GM12878 (cell line): ENCODE data around the gene PAX7. TPM values are rescaled to one million over a fixed set of nuclear protein-coding genes. Genes with fewer than 3 reads are reported as not detected.

Source experiments
- MYC ChIP-seq: IDR thresholded peaks from 2 replicates; pipeline ENCODE4 v1.6.1; 2011; ENCODE audit warnings: mild to moderate bottlenecking, low read length, moderate library complexity, inconsistent platforms; ENCODE audit not compliant: insufficient read depth, insufficient replicate concordance, insufficient read length, severe bottlenecking
- NR2C1 ChIP-seq: fragments of 450-650 bp; IDR thresholded peaks from 2 replicates; pipeline ENCODE4 v1.6.1; 2017; ENCODE audit warnings: antibody characterized with exemption, mild to moderate bottlenecking, moderate library complexity
- SMC3 ChIP-seq: IDR thresholded peaks from 2 replicates; pipeline ENCODE4 v1.6.1; 2011; ENCODE audit warnings: low read length, improper control_type of control experiment, borderline replicate concordance
- STAT1 ChIP-seq: fragments of 450-650 bp; conservative IDR thresholded peaks from 2 replicates; pipeline ENCODE4 v1.6.1; 2014; ENCODE audit warnings: antibody characterized with exemption, mild to moderate bottlenecking
- SUPT20H ChIP-seq: IDR thresholded peaks from 2 replicates; pipeline ENCODE4 v1.6.1; 2011; ENCODE audit warnings: low read depth, mild to moderate bottlenecking, low read length, moderate library complexity, borderline replicate concordance; ENCODE audit not compliant: control insufficient read depth
- polyA plus RNA-seq, 11 experiments: library from polyadenylated mRNA; depleted of rRNA in 4 of 11; unstranded in 6 of 11; stranded (reverse) in 5 of 11; fragments of >200 nt; fragmentation: Nextera tagmentation in 4 of 11; fragmentation: Illumina TruSeq in 1 of 11; extraction: Ambion mirVana in 4 of 11; extraction: Trizol in 1 of 11; gene quantifications; 1 replicate in 1 of 11; 2 replicates in 10 of 11; pipeline versions ENCODE4 v1.2.1 to v1.2.3, GENCODE V29; 2011 to 2016; ENCODE audit warnings: inconsistent platforms in 2 of 11, missing spikeins in 2 of 11, low read depth in 1 of 11
- total RNA-seq, 4 experiments: library from RNA; depleted of rRNA in 3 of 4; stranded (reverse); fragments of >200 nt in 3 of 4; fragmentation: Illumina TruSeq in 1 of 4; extraction: Trizol in 1 of 4; gene quantifications; 2 replicates each; pipeline versions ENCODE4 v1.2.1 to v1.2.3, GENCODE V29; 2013 to 2021
- TF ChIP-seq, protein P1 (sequence below): fragments of 450-650 bp; IDR thresholded peaks from 2 replicates; pipeline ENCODE4 v1.6.1; 2016; ENCODE audit warnings: mild to moderate bottlenecking, moderate library complexity, borderline replicate concordance
- TF ChIP-seq, protein P2 (sequence below): fragments of 450-650 bp; IDR thresholded peaks from 2 replicates; pipeline ENCODE4 v1.6.1; 2017; ENCODE audit warnings: mild to moderate bottlenecking, moderate library complexity

The PAX7 gene
- total and polyA plus RNA-seq, 10 of the 15 experiments (the other 5 are each of a cell fraction or from before 2014, with no cell fraction given) = not detected

DNA sequence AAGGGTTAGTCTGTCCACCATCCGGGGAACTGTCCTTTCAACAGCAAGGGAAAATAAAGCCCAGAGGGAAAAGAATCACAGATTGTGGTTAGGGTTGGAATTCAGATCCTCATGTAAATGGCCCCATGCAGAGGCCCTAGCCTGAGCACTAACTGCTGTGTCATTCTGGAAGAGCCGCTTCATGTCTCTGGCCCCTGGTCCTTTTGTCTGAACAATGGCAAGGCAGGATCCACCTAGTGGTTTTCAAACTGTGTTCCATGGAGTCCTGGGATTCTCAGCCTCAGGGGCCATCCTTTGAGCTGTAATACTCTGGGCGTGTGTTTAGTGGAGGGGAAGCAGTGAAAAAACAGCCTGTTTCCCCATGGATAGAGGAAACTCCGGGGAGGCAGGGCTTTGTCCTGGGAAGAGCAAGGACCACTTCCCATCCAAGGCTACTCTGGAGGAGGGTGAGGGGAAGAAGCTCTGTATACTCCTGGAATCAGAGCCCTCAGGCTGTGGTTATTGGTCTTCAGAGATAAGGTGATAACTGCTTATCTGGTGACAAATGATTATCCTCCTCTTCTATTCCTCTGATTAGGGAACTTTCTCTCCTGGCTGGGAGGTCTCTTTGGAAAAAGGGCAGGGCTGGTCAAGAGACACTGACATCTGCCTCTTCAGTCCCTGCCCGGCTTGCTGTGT lies 19.2 kb downstream of the PAX7 start (continued):
- TF ChIP-seq, protein P1, sequence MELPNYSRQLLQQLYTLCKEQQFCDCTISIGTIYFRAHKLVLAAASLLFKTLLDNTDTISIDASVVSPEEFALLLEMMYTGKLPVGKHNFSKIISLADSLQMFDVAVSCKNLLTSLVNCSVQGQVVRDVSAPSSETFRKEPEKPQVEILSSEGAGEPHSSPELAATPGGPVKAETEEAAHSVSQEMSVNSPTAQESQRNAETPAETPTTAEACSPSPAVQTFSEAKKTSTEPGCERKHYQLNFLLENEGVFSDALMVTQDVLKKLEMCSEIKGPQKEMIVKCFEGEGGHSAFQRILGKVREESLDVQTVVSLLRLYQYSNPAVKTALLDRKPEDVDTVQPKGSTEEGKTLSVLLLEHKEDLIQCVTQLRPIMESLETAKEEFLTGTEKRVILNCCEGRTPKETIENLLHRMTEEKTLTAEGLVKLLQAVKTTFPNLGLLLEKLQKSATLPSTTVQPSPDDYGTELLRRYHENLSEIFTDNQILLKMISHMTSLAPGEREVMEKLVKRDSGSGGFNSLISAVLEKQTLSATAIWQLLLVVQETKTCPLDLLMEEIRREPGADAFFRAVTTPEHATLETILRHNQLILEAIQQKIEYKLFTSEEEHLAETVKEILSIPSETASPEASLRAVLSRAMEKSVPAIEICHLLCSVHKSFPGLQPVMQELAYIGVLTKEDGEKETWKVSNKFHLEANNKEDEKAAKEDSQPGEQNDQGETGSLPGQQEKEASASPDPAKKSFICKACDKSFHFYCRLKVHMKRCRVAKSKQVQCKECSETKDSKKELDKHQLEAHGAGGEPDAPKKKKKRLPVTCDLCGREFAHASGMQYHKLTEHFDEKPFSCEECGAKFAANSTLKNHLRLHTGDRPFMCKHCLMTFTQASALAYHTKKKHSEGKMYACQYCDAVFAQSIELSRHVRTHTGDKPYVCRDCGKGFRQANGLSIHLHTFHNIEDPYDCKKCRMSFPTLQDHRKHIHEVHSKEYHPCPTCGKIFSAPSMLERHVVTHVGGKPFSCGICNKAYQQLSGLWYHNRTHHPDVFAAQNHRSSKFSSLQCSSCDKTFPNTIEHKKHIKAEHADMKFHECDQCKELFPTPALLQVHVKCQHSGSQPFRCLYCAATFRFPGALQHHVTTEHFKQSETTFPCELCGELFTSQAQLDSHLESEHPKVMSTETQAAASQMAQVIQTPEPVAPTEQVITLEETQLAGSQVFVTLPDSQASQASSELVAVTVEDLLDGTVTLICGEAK = no peak
- TF ChIP-seq NR2C1 (no peak), MYC (no peak), SUPT20H (no peak), SMC3 (no peak), STAT1 (no peak)
- TF ChIP-seq, protein P2, sequence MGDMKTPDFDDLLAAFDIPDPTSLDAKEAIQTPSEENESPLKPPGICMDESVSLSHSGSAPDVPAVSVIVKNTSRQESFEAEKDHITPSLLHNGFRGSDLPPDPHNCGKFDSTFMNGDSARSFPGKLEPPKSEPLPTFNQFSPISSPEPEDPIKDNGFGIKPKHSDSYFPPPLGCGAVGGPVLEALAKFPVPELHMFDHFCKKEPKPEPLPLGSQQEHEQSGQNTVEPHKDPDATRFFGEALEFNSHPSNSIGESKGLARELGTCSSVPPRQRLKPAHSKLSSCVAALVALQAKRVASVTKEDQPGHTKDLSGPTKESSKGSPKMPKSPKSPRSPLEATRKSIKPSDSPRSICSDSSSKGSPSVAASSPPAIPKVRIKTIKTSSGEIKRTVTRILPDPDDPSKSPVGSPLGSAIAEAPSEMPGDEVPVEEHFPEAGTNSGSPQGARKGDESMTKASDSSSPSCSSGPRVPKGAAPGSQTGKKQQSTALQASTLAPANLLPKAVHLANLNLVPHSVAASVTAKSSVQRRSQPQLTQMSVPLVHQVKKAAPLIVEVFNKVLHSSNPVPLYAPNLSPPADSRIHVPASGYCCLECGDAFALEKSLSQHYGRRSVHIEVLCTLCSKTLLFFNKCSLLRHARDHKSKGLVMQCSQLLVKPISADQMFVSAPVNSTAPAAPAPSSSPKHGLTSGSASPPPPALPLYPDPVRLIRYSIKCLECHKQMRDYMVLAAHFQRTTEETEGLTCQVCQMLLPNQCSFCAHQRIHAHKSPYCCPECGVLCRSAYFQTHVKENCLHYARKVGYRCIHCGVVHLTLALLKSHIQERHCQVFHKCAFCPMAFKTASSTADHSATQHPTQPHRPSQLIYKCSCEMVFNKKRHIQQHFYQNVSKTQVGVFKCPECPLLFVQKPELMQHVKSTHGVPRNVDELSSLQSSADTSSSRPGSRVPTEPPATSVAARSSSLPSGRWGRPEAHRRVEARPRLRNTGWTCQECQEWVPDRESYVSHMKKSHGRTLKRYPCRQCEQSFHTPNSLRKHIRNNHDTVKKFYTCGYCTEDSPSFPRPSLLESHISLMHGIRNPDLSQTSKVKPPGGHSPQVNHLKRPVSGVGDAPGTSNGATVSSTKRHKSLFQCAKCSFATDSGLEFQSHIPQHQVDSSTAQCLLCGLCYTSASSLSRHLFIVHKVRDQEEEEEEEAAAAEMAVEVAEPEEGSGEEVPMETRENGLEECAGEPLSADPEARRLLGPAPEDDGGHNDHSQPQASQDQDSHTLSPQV = no peak
